HEK293 (cell line): ENCODE measurements around the gene FADS6.

Experiments used
- CTCF ChIA-PET: fragments of 350-600 bp; formaldehyde crosslinking; extraction: SDS; loops from one replicate; lab custom pipeline; 2021; ENCODE audit warnings: antibody characterized with exemption; lab: Yijun Ruan, JAX
- POLR2A ChIA-PET: fragments of 300-600 bp; formaldehyde crosslinking; extraction: SDS; loops from one replicate; lab custom pipeline; 2020; ENCODE audit warnings: antibody characterized with exemption, inconsistent platforms; lab: Yijun Ruan, JAX
- H3K27ac ChIP-seq: fragments of 200-500 bp; sonication (Bioruptor generic); 2 replicates; pipeline ENCODE4 v1.5.1; 2014; ENCODE audit warnings: low read depth, low read length, control low read depth, inconsistent platforms; ENCODE audit errors: extremely low read depth
- H3K36me3 ChIP-seq, 2 experiments: fragments of 200-500 bp in 1 of 2; sonication (Bioruptor generic) in 1 of 2; 1 replicate in 1 of 2; 2 replicates in 1 of 2; pipeline ENCODE4 v1.5.1; 2014 to 2017; ENCODE audit warnings: inconsistent platforms in 2 of 2, low read length in 2 of 2; ENCODE audit not compliant: control insufficient read depth in 2 of 2, insufficient read depth in 1 of 2
- H3K4me1 ChIP-seq: fragments of 200-500 bp; sonication (Bioruptor generic); 2 replicates; pipeline ENCODE4 v1.5.1; 2014; ENCODE audit warnings: mild to moderate bottlenecking, low read length, inconsistent platforms; ENCODE audit not compliant: control insufficient read depth, insufficient read depth
- H3K4me3 ChIP-seq: 2 replicates; pipeline ENCODE4 v1.5.1; 2011; ENCODE audit warnings: low read depth, mild to moderate bottlenecking, control low read depth, low read length, moderate library complexity
- H3K9me3 ChIP-seq: fragments of 200-500 bp; sonication (Bioruptor generic); 2 replicates; pipeline ENCODE4 v1.5.1; 2014; ENCODE audit warnings: low read depth, low read length, inconsistent platforms; ENCODE audit not compliant: control insufficient read depth, insufficient read depth
- ATF2 ChIP-seq: fragments of 450-650 bp; formaldehyde crosslinking; IDR thresholded peaks from 2 replicates; pipeline ENCODE4 v1.5.1; 2016; ENCODE audit warnings: missing biosample characterization, missing genetic modification characterization, low read depth
- HIC1 ChIP-seq: fragments of 450-650 bp; formaldehyde crosslinking; IDR thresholded peaks from 2 replicates; pipeline ENCODE4 v1.5.1; 2016; ENCODE audit warnings: missing biosample characterization, missing genetic modification characterization
- HOXA7 ChIP-seq: sonication (generic); formaldehyde crosslinking; IDR thresholded peaks from 2 replicates; pipeline ENCODE4 v1.8.1; 2022; ENCODE audit warnings: missing genetic modification reagents, borderline replicate concordance
- PRDM10 ChIP-seq: fragments of 450-650 bp; formaldehyde crosslinking; IDR thresholded peaks from 2 replicates; pipeline ENCODE4 v1.5.1; 2016; ENCODE audit warnings: missing biosample characterization, missing genetic modification characterization
- ZIC2 ChIP-seq: fragments of 450-650 bp; formaldehyde crosslinking; IDR thresholded peaks from 2 replicates; pipeline ENCODE4 v1.5.1; 2016; ENCODE audit warnings: missing biosample characterization, missing genetic modification characterization
- ZNF354C ChIP-seq: fragments of 450-650 bp; formaldehyde crosslinking; IDR thresholded peaks from 2 replicates; pipeline ENCODE4 v1.5.1; 2016; ENCODE audit warnings: missing biosample characterization, missing genetic modification characterization, low read depth, borderline replicate concordance
- ZNF514 ChIP-seq: fragments of 450-650 bp; formaldehyde crosslinking; IDR thresholded peaks from 2 replicates; pipeline ENCODE4 v1.5.1; 2016; ENCODE audit warnings: missing biosample characterization, missing genetic modification characterization
- ZNF626 ChIP-seq: fragments of 450-650 bp; sonication (Bioruptor Pico); formaldehyde crosslinking; IDR thresholded peaks from 2 replicates; pipeline ENCODE4 v1.5.1; 2018; ENCODE audit warnings: missing biosample characterization, missing genetic modification characterization, inconsistent platforms
- ZNF701 ChIP-seq: fragments of 450-650 bp; formaldehyde crosslinking; IDR thresholded peaks from 2 replicates; pipeline ENCODE4 v1.5.1; 2016; ENCODE audit warnings: missing biosample characterization, missing genetic modification characterization
- ZNF747 ChIP-seq: fragments of 450-650 bp; formaldehyde crosslinking; IDR thresholded peaks from 2 replicates; pipeline ENCODE4 v1.5.1; 2016; ENCODE audit warnings: missing biosample characterization, missing genetic modification characterization
- ZNF791 ChIP-seq: fragments of 450-650 bp; formaldehyde crosslinking; IDR thresholded peaks from 2 replicates; pipeline ENCODE4 v1.5.1; 2016; ENCODE audit warnings: missing biosample characterization, missing genetic modification characterization
- ZNF830 ChIP-seq: fragments of 450-650 bp; IDR thresholded peaks from 2 replicates; pipeline ENCODE4 v1.5.0; 2018; ENCODE audit warnings: missing biosample characterization, missing genetic modification characterization, low read depth, mild to moderate bottlenecking, moderate library complexity

Gene FADS6

GRCh38 chr17:74919440-74920305 is 26.2 kb upstream of the FADS6 start:
- Histone ChIP-seq H3K36me3 (peaks cover 0 to 5% of the 10 kb centered on the region in 2 experiments; a peak in 1 of 3 replicates), H3K9me3 (no peaks in the 10 kb centered on the region), H3K4me3 (no peak overlapping the region), H3K4me1 (no peaks in the 10 kb centered on the region), H3K27ac (no peak overlapping the region)
- ChIA-PET POLR2A (interaction anchor here (1.7 kb wide), 1 partner anchor 47 kb away, joined by 6 read pairs; no protein-coding TSS in a partner anchor), CTCF (interaction anchor here (0.6 to 6.3 kb wide), 5 partner anchors 32 to 248 kb away, joined by 3 to 69 read pairs (median 6); no protein-coding TSS in a partner anchor)
- TF ChIP-seq ZNF791 (tag by site-specific recombination) (no peak), HIC1 (tag by site-specific recombination) (0 out of 2 replicates have a peak, but pooled peaks have one; percentile 19)

GRCh38 chr17:74918906-74919305 is 25.5 kb upstream of the FADS6 start:
- Histone ChIP-seq H3K36me3 (peaks cover 0 to 5% of the 10 kb centered on the region in 2 experiments; a peak in 1 of 3 replicates), H3K27ac (no peak overlapping the region), H3K4me1 (no peaks in the 10 kb centered on the region), H3K4me3 (no peak overlapping the region), H3K9me3 (no peaks in the 10 kb centered on the region)
- CTCF ChIA-PET: interaction anchor here (0.6 to 1.4 kb wide), 4 partner anchors 32 to 56 kb away, joined by 3 to 6 read pairs (median 4); no protein-coding TSS in a partner anchor
- TF ChIP-seq HOXA7 (CRISPR knock-in tag) (no peak), ZIC2 (tag by site-specific recombination) (peak; percentile 69), ZNF747 (no peak), ATF2 (tag by site-specific recombination) (no peak)
- POLR2A ChIA-PET: interaction anchor here (1.7 kb wide), 1 partner anchor 46 kb away, joined by 6 read pairs; no protein-coding TSS in a partner anchor

GRCh38 chr17:74917430-74917829 is 24.0 kb upstream of the FADS6 start:
- TF ChIP-seq ZNF514 (tag by site-specific recombination): no peak
- TF ChIP-seq PRDM10 (tag by site-specific recombination): peak; percentile 57
- TF ChIP-seq ZNF626 (tag by site-specific recombination): no peak
- no peak for TF ChIP-seq ZNF354C (tag by site-specific recombination)
- no peak for TF ChIP-seq ZNF701
- no peak for TF ChIP-seq ZNF830 (tag by site-specific recombination)
- no peaks in the 10 kb centered on the region for H3K4me1 ChIP-seq
- H3K36me3 ChIP-seq: peaks cover 0 to 5% of the 10 kb centered on the region in 2 experiments; a peak in 1 of 3 replicates
- H3K9me3 ChIP-seq: no peaks in the 10 kb centered on the region
- ChIA-PET CTCF (no interaction called here), POLR2A (no interaction called here)
- no peak overlapping the region for H3K27ac ChIP-seq
- H3K4me3 ChIP-seq: no peak overlapping the region
